Hepatocyte (in vitro differentiated cells): ENCODE data around the gene TARBP2. TPM values are rescaled to one million over a fixed set of nuclear protein-coding genes. Genes with fewer than 3 reads are reported as not detected.

Experiments used
- DNase-seq: peaks from one replicate; pipeline ENCODE4 v3.0.0-alpha.2; 2016; ENCODE audit warnings: low spot score
- H2AFZ ChIP-seq: fragments of 200-600 bp; sonication (generic); 2 replicates; pipeline ENCODE4 v1.6.0; 2016; ENCODE audit warnings: antibody characterized with exemption, mild to moderate bottlenecking
- H3K27ac ChIP-seq: fragments of 200-600 bp; sonication (generic); 2 replicates; pipeline ENCODE4 v1.5.1; 2016; ENCODE audit warnings: mild to moderate bottlenecking
- H3K27me3 ChIP-seq: fragments of 200-600 bp; sonication (generic); 2 replicates; pipeline ENCODE4 v1.6.1; 2016
- H3K36me3 ChIP-seq: fragments of 200-600 bp; sonication (generic); replicated peaks from 2 replicates; pipeline ENCODE4 v1.5.1; 2016; ENCODE audit warnings: low read depth; ENCODE audit not compliant: insufficient read depth
- H3K4me1 ChIP-seq: fragments of 200-600 bp; sonication (generic); 2 replicates; pipeline ENCODE4 v1.5.1; 2016; ENCODE audit warnings: mild to moderate bottlenecking, moderate library complexity; ENCODE audit not compliant: insufficient read depth
- H3K4me2 ChIP-seq: fragments of 200-600 bp; sonication (generic); 2 replicates; pipeline ENCODE4 v1.6.0; 2016
- H3K4me3 ChIP-seq: fragments of 200-600 bp; sonication (generic); 2 replicates; pipeline ENCODE4 v1.5.1; 2016; ENCODE audit warnings: mild to moderate bottlenecking
- H3K79me2 ChIP-seq: fragments of 200-600 bp; sonication (generic); 2 replicates; pipeline ENCODE4 v1.6.0; 2017; ENCODE audit warnings: mild to moderate bottlenecking
- H3K9me2 ChIP-seq: fragments of 200-600 bp; sonication (generic); replicated peaks from 2 replicates; pipeline ENCODE4 v1.6.0; 2017; ENCODE audit warnings: mild to moderate bottlenecking; ENCODE audit not compliant: insufficient read depth
- H3K9me3 ChIP-seq: fragments of 200-600 bp; sonication (generic); 2 replicates; pipeline ENCODE4 v1.5.1; 2016; ENCODE audit warnings: low read depth, mild to moderate bottlenecking
- H4K20me1 ChIP-seq: fragments of 200-600 bp; sonication (generic); 2 replicates; pipeline ENCODE4 v1.6.0; 2016; ENCODE audit warnings: mild to moderate bottlenecking; ENCODE audit not compliant: insufficient read depth, poor library complexity, severe bottlenecking
- CTCF ChIP-seq: fragments of 200-600 bp; sonication (generic); IDR thresholded peaks from 2 replicates; pipeline ENCODE4 v1.5.1; 2016; ENCODE audit warnings: antibody characterized with exemption, mild to moderate bottlenecking; ENCODE audit not compliant: poor library complexity
- EZH2 ChIP-seq: fragments of 200-600 bp; sonication (generic); IDR thresholded peaks from 2 replicates; pipeline ENCODE4 v1.6.1; 2016; ENCODE audit warnings: antibody characterized with exemption, mild to moderate bottlenecking, borderline replicate concordance
- EZH2phosphoT487 ChIP-seq: fragments of 200-600 bp; sonication (generic); IDR thresholded peaks from one replicate; pipeline ENCODE4 v1.6.1; 2018; ENCODE audit warnings: antibody characterized with exemption, mild to moderate bottlenecking, low read depth, moderate library complexity; ENCODE audit not compliant: unreplicated experiment, severe bottlenecking
- WGBS: methylation state at CpG from one replicate; pipeline ENCODE4 v1.1.6; 2016; ENCODE audit warnings: low lambda C conversion rate; ENCODE audit errors: missing lambda C conversion rate; 5-methylcytosine and 5-hydroxymethylcytosine counted together
- polyA plus RNA-seq: library from polyadenylated mRNA; unstranded; fragments of >200 nt; fragmentation: Nextera tagmentation; extraction: Ambion mirVana; gene quantifications from 2 replicates; pipeline ENCODE4 v1.2.1, GENCODE V29; 2016
- total RNA-seq: library from RNA; depleted of rRNA; stranded (reverse); fragments of >200 nt; gene quantifications from 2 replicates; pipeline ENCODE4 v1.2.3, GENCODE V29; 2014

Gene TARBP2
- total and polyA plus RNA-seq, 2 experiments from 2014 or later = 39.1 to 88.6 TPM

GRCh38 chr12:53492830-53493609 is 8.1 kb upstream of the TARBP2 start:
- Histone ChIP-seq H3K4me1 (peaks cover 30% of the 10 kb centered on the region), H4K20me1 (no peaks in the 10 kb centered on the region), H2AFZ (peak overlapping the region; percentile 69), H3K36me3 (no peaks in the 10 kb centered on the region), H3K27ac (peak overlapping the region; percentile 91), H3K79me2 (peaks cover 57% of the 10 kb centered on the region), H3K4me2 (peak overlapping the region; percentile 88), H3K4me3 (peak overlapping the region; percentile 45), H3K9me2 (no peaks in the 10 kb centered on the region), H3K27me3 (no peaks in the 10 kb centered on the region), H3K9me3 (no peaks in the 10 kb centered on the region)
- TF ChIP-seq CTCF (peak; percentile 5), EZH2phosphoT487 (no peak), EZH2 (no peak)
- under 1% methylated on average over 14 of the region's 52 CpGs for WGBS
- DNase-seq = peak; percentile 98

- no peak for DNase-seq
- TF ChIP-seq EZH2 (no peak), CTCF (no peak), EZH2phosphoT487 (no peak)
- Histone ChIP-seq H3K9me3 (no peaks in the 10 kb centered on the region), H3K36me3 (no peaks in the 10 kb centered on the region), H3K79me2 (peaks cover 56% of the 10 kb centered on the region), H2AFZ (peak overlapping the region; percentile 69), H3K4me3 (peak overlapping the region; percentile 38), H3K9me2 (no peaks in the 10 kb centered on the region), H4K20me1 (no peaks in the 10 kb centered on the region), H3K4me1 (peaks cover 30% of the 10 kb centered on the region), H3K4me2 (peak overlapping the region; percentile 88), H3K27me3 (no peaks in the 10 kb centered on the region), H3K27ac (peak overlapping the region; percentile 90)
- 15% methylated on average over 11 of the region's 11 CpGs for WGBS
These were observed 7.3 kb upstream of the TARBP2 start for GRCh38 chr12:53493610-53494391.

GRCh38 chr12:53495903-53496751 is 5.0 kb upstream of the TARBP2 start:
- peak; percentile 89 for DNase-seq
- Histone ChIP-seq H3K4me1 (peaks cover 37% of the 10 kb centered on the region), H3K4me3 (no peak overlapping the region), H2AFZ (no peak overlapping the region), H3K27me3 (no peaks in the 10 kb centered on the region), H3K4me2 (peak overlapping the region; percentile 59), H3K9me3 (no peaks in the 10 kb centered on the region), H3K36me3 (no peaks in the 10 kb centered on the region), H3K27ac (peak overlapping the region; percentile 59), H4K20me1 (no peaks in the 10 kb centered on the region), H3K9me2 (no peaks in the 10 kb centered on the region), H3K79me2 (peaks cover 39% of the 10 kb centered on the region)
- WGBS = 29% methylated on average over 5 of the region's 5 CpGs
- TF ChIP-seq EZH2 (no peak), EZH2phosphoT487 (no peak), CTCF (no peak)
